GM19035 (cell line): ENCODE data around the gene COL5A1.

Experiments
- ATAC-seq: cut with Tn5 transposase; IDR thresholded peaks from one replicate; pipeline ENCODE4 v1.9.1; 2021; ENCODE audit not compliant: unreplicated experiment

Gene COL5A1

GRCh38 chr9:134830126-134830525 lies 188.5 kb downstream of the COL5A1 start:
- ATAC-seq: no peak

GRCh38 chr9:134830926-134831720 lies 189.5 kb downstream of the COL5A1 start:
- no peak for ATAC-seq

- ATAC-seq: no peak
Observed at GRCh38 chr9:134832471-134832870, 190.9 kb downstream of the COL5A1 start.

DNA sequence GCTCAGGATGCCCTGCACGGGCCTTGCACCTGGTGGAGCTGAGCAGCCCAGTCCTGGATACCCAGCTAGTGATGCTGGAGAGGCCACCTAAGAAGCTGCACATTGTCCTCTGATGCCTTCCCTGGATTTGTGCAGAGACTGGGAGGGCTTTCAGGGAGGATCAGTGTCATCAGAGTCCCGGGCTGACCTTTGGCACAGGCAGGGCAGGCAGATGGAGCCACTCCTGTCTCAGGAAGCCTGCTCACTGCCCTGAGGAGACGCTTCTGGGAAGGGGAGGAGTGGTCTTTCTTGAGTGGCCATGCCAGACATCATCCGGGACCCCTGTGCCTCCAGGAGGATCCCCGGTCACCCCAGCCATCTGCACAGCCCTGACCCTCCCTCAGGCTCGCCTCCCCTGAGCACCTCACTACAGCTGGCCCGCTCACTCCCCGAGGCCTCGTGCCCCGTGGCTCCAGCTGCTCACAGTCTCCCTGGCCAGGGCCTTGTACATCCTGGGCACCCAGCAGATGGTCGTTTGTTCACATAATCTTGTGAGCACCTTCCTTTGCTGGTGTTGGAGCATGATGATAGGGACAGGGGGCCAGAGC lies 191.8 kb downstream of the COL5A1 start:
- no peak for ATAC-seq

- ATAC-seq: no peak
Observed at GRCh38 chr9:134834217-134834956, 192.8 kb downstream of the COL5A1 start.

GRCh38 chr9:134834957-134835419 lies 193.4 kb downstream of the COL5A1 start:
- ATAC-seq: no peak

DNA sequence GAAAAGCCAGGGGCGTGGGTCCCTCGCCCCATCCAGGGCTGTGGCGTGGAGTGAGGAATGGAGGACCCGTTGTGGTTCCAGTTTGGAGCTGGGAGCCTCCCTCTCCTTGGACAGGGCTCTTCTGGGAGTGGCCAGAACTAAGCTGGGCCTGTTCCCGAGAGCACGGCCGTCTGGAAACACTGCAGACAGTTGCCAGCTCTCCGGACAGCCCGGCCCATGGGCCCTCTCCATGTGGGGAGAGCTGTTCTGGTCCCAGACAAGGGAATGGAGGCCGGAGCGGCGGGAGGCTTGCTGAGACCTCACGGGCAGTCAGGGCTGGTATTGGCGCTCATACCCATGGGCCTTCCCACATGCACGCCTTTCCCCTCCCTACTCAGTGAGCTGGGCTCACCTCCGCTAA lies 193.8 kb downstream of the COL5A1 start:
- no peak for ATAC-seq

- no peak for ATAC-seq
Observed at GRCh38 chr9:134835987-134836386, 194.4 kb downstream of the COL5A1 start.

DNA sequence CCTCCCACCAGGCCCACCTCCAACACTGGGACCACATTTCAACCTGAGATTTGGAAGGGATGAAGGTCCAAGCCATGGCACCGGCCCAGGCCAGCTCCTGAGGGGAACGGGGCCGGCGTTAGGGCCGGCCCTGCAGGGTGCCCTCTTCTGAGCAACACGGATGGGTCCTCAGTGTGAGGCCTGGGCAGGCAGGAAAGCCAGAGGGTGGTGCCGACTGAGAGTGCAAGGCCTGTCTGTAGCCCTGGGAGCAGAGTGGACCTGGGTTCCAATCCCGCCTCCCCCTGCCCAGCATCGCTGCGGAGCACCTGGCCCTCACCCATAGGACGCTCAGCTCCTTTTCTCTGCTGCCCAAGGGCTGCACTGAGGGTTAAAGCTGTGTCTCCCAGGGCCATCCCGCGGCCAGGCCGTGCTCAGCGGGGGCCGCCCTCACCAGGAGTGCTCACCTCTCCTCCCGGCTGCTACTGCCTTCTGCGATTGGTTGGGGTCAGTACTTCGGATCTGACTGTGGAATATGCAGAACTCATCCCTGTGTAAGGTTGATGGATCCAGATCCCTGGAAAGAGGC lies 194.9 kb downstream of the COL5A1 start:
- no peak for ATAC-seq

DNA sequence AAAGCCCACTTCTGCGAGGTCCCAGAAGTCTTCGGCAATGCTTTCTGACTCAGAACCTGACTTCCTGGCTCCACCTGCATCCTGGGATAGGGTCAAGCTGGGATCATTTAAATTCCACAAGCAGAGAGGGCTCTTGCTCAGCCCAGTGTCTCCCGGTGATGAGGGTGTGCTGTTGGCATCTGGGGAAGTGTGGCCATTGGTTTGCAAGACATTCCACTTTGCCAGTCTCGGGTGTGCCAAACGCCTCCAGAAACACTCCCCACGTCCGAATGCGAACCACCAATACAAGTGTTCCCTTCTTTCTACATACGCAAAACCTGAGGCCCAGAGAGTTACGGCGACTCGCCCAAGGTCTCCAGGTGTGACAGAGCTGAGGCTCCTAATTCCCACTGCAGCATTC lies 195.9 kb downstream of the COL5A1 start:
- ATAC-seq: no peak

- ATAC-seq: no peak
Observed at GRCh38 chr9:134838651-134839454, 197.2 kb downstream of the COL5A1 start.

GRCh38 chr9:134839455-134840125 lies 198.0 kb downstream of the COL5A1 start:
- no peak for ATAC-seq

- no peak for ATAC-seq
Observed at GRCh38 chr9:134840511-134840910, 198.9 kb downstream of the COL5A1 start.

GRCh38 chr9:134841180-134841904 lies 199.7 kb downstream of the COL5A1 start:
- no peak for ATAC-seq

- no peak for ATAC-seq
Observed at GRCh38 chr9:134842321-134842720, 200.7 kb downstream of the COL5A1 start.

DNA sequence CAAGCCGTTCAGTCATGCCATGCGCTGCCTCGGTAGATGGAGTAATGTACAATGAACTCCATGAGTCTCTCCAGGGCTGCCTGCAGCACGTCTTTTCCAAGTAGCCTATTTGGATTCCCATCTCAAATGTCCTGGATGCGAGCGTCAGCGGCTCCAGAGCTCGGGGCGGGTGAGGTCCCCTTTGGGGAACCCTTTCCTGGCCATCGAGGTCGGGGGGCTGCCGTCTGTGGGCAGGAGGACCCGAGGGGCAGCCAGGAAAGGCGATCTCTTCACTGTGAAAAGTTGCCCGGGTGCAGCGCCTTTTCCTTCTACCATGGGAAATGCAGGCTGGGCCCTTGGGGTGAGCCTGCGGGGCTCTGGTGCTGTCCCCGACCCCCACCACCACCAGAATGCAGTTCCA lies 202.1 kb downstream of the COL5A1 start:
- ATAC-seq: no peak

GRCh38 chr9:134844821-134845220 lies 203.2 kb downstream of the COL5A1 start:
- no peak for ATAC-seq

- ATAC-seq: no peak
Observed at GRCh38 chr9:134846187-134846586, 204.6 kb downstream of the COL5A1 start.

GRCh38 chr9:134846699-134847098 lies 205.1 kb downstream of the COL5A1 start:
- no peak for ATAC-seq

GRCh38 chr9:134847138-134847537 lies 205.5 kb downstream of the COL5A1 start:
- no peak for ATAC-seq
